Gastrocnemius medialis (tissue), 4 donors: ENCODE measurements around the gene DEGS2.

ENCODE experiments used
- POLR2A ChIP-seq, 2 donors: fragments of 450-650 bp; IDR thresholded peaks; one replicate each; pipeline ENCODE4 v1.6.1; 2017; ENCODE audit warnings: antibody characterized with exemption in 2 of 2, mild to moderate bottlenecking in 2 of 2, moderate library complexity in 2 of 2
- TF ChIP-seq, protein P1 (sequence below), 5 experiments: fragments of 450-650 bp in 3 of 5; fragments of 200-600 bp in 2 of 5; sonication (generic) in 2 of 5; IDR thresholded peaks in 4 of 5; conservative IDR thresholded peaks in 1 of 5; 1 replicate in 4 of 5; 2 replicates in 1 of 5; pipeline ENCODE4 v1.5.1; 2016 to 2019; ENCODE audit warnings: antibody characterized with exemption in 5 of 5, mild to moderate bottlenecking in 3 of 5, moderate library complexity in 3 of 5

DNA sequence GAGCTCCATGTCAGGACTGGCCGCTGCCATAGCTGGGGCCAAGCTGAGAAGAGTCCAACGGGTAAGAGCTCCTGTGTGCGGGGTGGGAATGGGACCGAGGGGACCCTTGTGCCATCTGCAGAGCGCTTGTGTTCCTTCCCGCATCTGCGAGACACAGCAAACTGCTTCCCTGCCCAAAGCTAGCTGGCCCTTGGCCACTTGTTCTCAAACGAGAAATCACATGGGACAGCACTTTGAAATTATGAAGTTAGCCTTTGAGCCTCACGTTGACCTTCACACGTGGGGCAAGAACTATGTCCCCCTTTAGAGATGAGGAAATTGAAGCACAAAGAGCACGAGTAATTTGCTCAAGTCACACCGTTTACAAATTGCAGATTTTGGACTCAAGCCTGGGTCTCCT is 30.8 kb downstream of the DEGS2 start:
- TF ChIP-seq, protein P1, sequence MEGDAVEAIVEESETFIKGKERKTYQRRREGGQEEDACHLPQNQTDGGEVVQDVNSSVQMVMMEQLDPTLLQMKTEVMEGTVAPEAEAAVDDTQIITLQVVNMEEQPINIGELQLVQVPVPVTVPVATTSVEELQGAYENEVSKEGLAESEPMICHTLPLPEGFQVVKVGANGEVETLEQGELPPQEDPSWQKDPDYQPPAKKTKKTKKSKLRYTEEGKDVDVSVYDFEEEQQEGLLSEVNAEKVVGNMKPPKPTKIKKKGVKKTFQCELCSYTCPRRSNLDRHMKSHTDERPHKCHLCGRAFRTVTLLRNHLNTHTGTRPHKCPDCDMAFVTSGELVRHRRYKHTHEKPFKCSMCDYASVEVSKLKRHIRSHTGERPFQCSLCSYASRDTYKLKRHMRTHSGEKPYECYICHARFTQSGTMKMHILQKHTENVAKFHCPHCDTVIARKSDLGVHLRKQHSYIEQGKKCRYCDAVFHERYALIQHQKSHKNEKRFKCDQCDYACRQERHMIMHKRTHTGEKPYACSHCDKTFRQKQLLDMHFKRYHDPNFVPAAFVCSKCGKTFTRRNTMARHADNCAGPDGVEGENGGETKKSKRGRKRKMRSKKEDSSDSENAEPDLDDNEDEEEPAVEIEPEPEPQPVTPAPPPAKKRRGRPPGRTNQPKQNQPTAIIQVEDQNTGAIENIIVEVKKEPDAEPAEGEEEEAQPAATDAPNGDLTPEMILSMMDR (IDR thresholded peaks at IDR 0.05 in 4 of 5, conservative IDR thresholded peaks at IDR 0.05 in 1 of 5): no peak
- no peak for TF ChIP-seq POLR2A (IDR thresholded peaks at IDR 0.05)
